Iris pigment epithelial cell (primary cell): ENCODE results near the gene WSB1.
"Not testable (repeated sequence)": the region's sequence is repeated elsewhere in the genome, so short reads cannot be mapped to it uniquely, and the experiment has no call there.

Experiments
- DNase-seq: peaks from one replicate; pipeline ENCODE4 v3.0.0-alpha.2; 2011; ENCODE audit warnings: low read depth

The WSB1 gene

DNA sequence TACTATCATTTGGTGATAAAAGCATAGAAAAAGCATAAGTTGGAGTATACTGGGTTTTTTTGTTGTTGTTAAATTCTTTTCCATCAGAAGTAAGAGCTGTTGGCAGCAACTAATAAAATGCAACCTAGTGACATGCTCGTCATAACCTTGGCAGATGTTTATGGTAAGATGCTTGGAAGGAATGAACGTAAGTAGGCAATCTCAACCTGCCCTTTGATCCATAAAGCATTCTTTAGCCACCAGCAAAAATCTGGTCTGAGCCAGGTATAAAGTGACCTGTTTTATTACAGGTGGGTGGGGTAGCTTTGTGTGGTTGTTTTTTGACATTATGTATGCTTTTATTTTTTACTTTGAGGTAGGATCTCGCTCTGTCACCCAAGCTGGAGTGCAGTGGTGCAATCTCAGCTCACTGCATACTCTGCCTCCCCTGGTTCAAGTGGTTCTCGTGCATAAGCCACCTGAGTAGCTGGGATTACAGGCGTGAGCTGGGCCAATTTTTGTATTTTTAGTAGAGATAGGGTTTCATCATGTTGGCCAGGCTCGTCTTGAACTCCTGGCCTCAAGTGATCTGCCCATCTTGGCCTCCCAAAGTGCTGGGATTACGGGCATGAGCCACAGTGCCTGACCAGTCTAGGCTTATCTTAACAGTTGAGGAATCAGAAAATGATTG lies 22.0 kb downstream of the WSB1 start:
- DNase-seq, result no peak

DNA sequence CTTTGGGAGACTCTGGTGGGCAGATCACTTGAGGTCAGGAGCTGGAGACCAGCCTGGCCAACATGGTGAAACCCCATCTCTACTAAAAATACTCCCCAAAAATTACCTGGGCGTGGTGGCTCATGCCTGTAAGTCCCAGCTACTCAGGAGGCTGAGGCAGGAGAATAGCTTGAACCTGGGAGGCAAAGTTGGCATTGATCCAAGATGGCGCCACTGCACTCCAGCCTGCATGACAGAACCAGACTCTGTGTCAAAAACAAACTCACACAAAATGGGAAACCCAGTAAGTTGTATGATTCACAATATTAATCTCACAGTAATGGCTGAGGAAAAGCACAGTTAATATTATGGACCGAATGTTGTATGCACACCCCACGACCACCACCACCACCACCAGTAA lies 24.3 kb downstream of the WSB1 start:
- DNase-seq, result no peak

DNA sequence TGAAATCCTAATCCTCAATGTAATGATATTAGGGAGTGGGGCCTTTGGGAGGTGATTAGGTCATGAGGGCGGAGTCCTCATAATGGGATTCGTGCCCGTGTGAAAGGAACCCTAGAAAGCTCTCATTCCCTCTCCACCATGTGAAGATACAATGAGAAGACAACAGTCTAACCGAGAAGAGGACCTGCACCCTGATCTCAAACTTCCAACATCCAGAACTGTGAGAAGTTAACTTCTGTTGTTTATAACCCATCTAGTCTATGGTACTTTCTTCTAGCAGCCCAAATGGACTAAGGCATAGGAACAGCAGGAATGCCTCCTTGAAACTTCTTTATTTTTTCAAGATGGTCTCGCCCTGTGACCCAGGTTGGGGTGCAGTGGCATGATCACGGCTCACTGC lies 24.7 kb downstream of the WSB1 start:
- DNase-seq, result no peak

DNA sequence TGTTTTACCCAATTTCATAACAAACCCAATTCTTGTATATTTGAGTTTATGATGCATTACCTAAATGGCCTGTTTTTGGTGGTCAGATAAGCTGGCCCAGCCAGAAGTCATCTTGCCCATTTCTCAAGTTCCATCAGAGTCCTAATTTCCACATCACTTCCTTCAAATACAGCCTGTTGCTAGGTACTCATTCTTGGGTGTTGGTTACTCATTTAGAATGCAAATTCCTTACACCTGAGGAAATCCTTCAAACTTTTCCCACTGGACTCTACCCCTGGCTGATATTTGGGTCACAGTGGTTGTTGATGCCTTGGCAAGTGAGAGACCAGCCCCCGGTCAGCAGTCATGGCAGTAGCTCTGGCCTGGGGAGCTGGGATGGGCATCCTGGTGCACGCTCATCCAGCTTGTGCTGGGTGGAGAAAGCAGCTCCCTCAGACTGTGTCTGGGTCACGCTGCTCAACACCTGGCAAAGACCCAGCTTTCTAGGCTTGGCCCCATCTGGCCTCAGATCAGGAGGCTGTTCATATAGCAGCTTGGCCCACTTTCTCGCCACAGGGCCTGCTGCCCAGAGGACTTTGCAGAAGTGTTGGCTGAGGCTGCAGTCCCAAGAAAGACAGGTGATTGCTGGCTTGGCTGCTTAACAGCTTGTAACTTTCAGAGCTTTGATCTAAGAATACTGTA lies 25.8 kb downstream of the WSB1 start:
- DNase-seq, result peak; percentile 59

DNA sequence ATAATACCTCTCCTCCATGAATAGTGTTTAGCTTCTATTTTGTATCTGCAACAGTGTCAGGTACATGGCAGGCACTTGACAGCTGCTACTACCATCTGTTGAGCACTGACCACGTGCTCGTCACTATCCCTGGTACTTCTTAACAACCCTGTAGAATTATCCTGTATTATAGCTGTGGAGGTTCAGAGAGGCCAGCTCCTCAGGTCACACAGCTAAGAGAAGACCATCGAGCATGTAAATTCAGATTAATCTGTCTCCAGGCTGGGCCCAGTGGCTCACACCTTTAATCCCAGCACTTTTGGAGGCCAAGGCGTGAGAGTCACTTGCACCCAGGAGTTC lies 26.3 kb downstream of the WSB1 start:
- no peak for DNase-seq

DNA sequence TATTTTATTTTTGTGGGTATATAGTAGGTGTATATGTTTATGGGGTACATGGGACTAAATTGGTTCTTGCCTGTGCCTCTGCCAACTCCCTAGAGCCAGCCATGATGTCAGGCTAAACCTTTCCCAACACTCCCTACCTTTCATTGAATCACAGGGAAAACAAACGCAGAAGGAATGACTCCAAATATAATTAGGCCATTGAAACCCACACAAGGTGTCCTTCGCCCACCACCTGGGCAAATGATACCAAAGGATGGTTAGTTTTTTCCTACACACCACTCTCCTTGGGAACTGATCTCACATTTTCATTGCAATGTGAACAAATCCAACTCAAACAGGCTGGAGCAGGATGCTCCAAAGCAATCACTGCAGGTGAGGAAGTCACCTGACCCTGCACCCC lies 27.5 kb downstream of the WSB1 start:
- DNase-seq, result no peak

DNA sequence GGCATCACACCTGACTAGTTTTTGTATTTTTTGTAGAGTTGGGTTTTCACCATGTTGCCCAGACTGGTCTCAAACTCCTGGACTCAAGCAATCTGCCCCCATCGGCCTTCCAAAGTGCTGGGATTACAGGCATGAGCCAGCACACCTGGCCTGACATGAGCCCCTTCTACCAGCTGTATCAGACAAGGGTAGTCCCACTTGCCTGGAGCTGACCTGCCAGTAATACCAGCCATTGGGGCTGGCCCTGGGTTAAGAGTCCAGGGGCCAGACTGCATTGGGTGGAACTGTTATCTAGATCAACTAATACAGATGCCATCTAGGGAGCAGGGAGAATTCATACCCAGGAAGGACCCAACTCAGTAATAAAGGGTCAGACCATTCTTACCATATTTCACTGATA lies 28.1 kb downstream of the WSB1 start:
- no peak for DNase-seq

DNA sequence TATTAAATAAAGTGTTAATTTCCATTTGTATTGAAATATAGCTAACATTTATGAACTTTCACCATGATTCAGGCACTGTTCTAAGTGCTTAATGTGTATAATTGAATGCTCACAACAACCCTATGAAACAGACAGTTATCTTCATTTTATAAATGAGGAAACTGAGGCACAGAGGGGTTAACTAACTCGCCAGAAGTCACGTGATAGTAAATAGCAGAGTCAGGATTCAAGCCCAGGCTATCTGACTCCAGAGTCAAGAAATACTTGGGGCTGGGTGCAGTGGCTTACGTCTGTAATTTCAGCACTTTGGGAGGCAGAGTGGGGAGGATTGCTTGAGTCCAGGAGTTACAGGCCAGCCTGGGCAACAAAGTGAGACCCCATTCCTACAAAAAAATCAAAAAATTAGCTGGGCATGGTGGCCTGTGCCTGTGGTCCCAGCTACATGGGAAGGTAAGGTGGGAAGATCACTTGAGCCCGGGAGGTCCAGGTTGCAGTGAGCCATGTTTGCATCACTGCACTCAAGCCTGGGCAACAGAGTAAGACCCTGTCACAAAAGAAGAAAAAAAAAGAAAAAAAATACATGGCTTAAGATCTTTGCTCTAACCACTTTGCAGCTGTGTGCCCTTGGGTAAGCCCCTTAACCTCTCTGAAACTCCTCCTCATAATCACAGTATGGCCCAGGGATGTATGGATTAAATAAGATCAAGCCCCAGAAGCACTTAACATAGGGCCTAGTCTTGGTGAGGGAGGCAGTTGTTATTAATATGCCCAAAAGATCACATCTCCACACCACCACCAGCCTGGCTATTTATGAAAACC lies 29.0 kb downstream of the WSB1 start:
- no peak for DNase-seq

DNA sequence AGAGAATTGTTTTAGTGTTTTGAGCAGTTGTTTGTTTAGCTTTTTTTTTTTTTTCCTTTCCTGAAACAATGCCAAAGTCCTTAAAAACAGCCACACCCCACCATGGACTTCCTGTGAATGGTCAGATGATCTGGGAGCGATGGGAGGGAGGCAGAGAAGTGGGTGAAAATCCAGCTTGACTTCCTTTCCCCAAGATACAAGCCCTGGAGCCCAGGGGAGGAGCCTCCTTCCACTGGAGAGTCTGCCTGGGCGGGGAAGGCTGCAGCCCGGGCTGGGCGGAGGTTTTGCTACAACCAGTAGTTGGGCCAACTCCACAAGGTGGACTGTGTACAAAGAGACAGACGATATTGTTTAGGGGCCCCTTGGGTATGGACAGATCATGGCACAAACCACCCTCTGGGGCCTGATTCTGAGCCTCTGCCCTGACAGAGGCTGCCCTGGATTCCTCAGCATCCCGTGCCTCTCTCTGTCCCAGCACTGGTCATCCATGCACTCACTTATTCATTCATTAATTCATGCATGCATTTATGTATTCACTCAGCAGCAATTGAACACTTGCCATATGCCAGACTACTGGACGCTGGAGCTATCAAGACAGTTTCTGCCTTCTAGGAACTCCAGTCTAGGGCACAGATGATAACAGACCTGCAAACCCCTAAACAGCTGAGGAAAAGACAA lies 29.8 kb downstream of the WSB1 start:
- DNase-seq, result peak; percentile 67

DNA sequence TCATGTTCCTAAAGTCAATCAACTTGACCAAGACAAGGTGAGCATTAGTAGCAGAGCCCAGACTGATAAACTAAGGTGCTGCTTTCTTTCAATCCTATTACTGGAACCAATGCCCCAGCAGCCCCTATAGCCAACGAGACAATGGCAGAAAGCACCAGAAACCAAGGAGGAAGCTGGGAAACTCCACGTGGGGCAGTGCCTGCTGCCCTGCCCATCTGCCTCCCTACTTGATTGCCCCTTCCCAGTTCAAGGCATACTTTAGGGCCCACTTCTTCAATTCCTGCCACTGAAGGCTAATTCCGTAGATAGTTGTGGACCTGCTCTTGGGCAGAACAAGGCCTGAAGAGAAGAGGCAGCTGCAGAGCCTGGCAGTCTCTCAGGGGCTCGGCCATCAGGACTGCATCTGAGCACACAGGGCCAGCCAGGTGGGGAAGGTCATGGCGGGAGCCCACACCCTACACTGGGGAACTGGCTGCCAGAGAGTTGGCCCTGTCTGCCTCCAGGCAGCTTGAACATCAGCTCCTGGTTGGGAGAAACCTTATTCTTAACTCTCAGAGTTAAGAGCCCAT lies 30.9 kb downstream of the WSB1 start:
- DNase-seq, result no peak

DNA sequence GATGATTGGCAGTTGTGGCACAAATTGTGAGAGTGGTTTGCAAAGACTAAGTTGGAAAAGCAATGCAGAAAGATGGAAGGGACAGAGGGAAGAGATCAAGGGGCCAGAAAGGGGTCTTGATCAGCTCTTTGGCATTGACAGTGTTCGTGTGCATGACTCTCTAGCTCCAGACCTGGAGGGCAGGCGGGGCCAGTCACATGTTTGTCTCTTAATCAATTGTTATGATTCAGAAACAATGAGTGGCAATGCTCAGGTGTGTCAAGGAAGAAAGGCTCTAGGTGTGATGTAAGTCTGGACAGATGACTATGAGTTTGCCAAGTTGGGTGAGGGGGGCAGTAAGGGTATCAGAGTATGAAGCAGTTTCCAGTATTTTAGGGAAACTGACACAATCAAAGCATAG lies 32.1 kb downstream of the WSB1 start:
- no peak for DNase-seq

DNA sequence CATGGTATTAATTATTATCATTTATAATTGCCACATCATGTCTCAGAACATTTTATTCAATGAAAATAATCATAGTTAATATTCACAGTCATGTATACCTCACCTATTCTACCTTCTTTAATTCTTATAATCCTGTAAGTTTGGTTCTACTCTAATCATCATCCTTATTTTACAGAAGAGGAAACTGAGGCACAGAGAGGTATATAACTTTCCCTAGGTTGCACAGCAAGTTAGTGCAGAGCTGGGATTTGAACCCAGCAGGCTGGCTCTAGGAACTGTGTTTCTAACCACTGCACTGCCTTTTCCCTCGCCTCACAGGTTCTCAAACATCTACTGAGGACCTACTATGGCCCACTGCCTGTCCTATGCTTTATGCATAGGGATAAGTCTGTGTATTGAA lies 32.7 kb downstream of the WSB1 start:
- DNase-seq, result no peak

DNA sequence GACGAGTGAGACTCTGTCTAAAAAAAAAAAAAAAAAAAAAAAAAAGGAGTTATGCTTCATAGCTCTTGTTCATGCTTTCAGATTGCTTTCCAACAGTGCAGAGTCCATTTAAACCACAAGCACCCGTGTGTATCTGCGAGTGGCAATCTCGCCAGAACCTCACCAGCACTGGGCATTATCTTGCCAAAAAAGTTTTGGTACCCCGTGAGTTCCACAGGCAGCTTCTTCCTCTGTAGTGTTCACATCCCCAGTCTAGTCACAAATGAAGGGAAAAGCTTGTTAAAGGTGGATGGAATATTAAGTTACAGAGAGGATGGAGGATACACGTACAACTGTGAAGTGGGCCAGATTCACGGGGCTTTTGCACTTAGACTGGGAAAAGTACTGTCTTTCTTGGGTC lies 33.5 kb downstream of the WSB1 start:
- DNase-seq, result no peak

DNA sequence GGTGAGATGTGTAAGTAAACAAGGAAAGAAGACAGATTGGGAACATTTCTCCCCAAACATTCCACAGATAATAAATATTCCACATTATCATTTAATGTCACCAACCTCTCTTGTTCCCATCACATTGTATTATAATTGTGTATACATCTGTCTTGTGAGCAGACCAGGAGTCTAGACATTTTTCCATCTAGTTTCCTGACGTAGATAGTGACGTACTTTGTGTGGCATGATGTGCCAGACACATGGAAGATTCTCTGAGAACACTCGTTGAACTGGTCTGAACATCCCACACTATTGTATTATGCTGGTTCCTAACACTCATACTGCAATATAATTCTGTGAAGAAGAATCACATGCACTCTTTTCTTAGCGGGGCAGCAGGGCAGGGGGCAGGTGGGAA lies 34.0 kb downstream of the WSB1 start:
- DNase-seq, result no peak

DNA sequence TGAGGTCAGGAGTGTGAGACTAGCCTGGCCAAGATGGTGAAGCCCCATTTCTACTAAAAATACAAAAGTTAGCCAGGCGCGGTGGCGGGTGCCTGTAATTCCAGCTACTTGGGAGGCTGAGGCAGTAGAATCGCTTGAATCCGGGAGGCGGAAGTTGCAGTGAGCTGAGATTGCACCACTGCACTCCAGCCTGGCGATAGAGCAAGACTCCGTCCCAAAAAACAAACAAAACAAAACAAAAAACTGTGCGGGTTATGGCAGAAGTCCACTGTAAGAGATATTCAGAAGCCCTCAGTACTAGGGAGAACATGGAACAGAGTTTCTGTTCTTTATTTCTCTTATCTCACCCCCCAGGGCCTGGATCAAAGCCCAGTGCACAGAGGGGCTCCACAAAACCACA lies 34.8 kb downstream of the WSB1 start:
- DNase-seq, result not testable (repeated sequence)

DNA sequence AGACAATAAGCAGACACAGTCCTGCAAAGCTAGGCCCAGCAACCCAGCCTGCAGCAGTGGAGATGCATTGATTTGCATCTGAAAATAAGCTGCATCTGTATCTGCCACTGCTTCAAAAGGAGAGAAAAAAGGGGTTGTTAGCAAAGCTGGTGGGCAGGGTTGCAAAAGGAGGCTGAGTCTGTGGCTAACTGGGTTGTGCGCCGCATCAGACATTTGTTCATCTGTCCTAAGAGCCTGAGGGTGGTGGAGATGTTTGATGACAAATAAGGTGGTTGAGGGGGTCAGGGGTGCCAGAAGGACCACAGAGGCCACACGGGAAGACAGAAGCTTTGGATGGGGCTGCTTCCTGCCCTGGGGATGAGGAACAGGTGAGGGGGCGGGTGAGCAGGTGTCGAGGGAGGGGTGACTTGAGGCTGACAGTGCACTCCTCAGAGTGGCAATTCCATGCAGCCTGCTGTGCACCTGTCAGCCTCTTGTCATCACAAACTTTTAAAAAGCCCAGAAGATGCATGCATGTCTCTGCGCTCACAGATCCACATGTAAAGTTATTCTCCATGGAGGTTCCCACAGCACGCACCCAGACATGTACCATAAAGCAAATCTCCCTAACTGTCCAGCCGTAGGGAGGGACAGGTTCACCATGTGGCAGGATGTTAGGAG lies 35.4 kb downstream of the WSB1 start:
- DNase-seq, result no peak

DNA sequence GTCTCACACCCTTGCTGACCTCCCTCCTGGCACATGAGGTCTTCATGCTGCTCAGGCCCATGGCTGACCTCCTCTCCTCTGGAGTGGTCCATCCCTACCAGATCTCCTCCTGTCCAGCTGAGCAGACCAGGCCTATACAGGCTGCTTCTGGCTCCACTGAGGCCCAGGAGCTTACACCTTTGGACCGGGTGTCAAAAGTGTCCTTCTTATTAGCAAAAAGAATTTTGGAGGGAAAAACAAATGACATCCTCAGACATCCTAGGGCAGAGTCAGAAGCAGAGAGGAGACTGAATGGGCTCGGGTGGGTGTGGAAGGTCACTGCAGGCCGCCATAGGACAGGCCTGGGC lies 38.1 kb downstream of the WSB1 start:
- no peak for DNase-seq

DNA sequence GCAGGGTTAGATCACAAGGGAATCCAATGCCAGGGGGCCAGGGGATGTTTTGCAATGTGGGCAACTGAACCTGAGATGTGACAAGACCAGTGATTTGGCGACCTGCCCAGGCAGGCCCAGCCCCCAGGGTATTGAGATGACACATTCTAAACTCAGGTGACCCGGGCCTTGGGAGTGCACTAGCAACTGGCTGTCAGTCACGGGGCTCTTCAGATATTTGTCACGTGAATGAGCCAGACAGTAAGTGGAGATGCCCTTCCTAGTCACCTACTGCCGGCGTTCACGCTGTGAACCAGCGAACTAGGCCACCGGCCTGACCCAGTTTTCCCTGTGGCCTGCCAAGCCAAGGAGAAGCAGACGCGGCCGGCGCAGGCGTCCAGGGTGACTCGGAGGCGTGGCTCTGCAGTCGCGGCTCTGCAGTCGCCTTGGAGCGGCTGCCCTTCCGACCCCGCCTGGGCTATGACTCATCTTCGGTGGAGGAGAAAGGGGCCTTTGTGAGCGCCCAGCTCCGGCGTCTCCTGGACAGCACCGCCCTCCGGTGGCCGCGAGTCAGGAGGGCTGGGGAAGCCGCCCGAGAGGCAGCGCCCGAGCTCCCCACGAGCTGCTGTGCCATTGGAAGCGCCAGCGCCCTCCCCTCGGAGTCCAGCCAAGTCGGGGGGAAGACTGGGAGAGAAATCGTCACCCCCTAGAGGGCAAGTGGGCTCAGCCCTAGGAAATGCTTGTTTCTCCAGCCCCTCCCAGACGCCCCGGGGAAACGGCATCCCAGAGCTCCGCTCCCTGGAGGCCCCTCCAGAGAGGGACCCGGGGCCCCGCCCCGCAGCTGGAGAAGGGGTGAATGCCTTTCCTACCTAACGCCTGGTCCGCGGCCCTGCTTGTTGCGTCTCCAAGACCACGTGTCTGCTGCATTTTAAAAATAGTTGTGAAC lies 38.8 kb downstream of the WSB1 start:
- peak; percentile 98 for DNase-seq

DNA sequence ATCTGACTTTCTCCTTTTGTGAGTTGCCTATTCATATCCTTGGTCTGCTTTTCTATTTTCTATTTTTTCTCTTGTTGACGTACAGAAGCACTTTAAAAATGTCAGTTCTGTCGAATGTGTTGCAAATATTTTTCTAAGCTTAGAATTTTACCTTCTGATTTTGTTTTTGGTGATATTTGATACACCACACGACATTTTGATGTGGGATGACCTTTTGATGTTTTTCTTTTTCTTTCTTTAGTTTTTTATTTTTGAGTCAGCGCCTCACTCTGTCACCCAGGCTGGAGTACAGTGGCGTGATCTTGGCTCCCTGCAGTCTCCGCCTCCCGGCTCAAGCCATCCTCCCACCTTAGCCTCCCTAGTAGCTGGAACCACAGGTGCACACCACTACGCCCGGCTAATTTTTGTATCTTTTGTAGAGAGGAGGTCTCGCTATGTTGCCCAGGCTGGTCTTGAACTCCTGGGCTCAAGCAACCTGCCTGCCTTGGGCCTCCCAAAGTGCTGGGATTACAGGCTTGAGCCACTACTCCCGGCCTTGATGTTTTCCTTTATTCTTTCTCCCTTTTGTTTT lies 39.6 kb downstream of the WSB1 start:
- DNase-seq, result no peak

DNA sequence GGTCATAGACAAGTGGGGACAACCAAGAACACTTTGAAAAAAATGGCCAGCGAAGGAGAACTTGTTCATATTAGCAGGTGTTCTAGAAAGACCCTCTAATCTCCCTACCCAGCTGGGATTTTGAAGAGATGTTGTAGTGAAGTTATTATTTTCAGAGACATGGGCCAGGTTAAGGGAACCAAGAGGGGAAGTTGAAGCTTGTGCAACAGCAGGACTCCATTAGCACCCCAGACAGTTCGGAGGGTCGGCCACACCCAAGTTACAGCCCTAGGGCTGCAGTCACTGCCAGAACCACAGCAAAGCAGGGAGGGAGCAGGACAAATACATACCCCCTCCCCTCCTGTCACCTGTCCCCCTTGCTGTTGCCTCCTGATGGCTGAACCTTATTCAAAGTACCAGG lies 42.3 kb downstream of the WSB1 start:
- DNase-seq, result no peak
